Medulla oblongata (tissue), 1 donor: ENCODE measurements around the gene NTN4.
"Not testable (repeated sequence)": the region's sequence is repeated elsewhere in the genome, so short reads cannot be mapped to it uniquely, and the experiment has no call there.

Experiments
- DNase-seq: peaks from one replicate; pipeline ENCODE4 v3.0.0-alpha.2; 2015; ENCODE audit errors: extremely low spot score

The NTN4 gene

DNA sequence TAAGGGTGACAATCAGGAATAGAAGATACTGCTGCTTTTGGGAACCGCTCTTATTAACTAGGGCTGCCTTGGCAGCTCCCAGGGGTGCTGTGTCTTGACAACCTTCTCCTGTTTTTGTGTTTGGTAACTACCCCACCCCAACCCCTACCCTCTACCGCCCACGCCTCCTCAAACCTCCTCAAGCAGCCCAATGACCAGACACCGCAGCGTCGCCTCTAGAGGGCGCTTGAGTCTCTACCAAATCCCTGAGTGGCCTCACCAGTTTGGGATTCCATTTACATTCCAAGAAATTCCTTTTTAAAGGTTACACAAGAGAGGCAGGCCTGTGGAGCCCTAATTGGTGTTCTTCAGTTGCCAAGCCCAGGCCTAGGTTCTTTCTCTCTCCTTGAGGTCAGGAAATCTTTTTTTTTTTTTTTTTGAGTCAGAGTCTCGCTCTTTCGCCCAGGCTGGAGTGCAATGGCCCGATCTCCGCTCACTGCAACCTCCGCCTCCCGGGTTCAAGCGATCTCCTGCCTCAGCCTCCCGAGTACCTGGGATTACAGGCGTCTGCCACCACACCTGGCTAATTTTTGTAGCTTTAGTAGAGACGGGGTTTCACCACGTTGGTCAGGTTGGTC, 166.9 kb downstream of the NTN4 start:
- DNase-seq = peak; percentile 43

DNA sequence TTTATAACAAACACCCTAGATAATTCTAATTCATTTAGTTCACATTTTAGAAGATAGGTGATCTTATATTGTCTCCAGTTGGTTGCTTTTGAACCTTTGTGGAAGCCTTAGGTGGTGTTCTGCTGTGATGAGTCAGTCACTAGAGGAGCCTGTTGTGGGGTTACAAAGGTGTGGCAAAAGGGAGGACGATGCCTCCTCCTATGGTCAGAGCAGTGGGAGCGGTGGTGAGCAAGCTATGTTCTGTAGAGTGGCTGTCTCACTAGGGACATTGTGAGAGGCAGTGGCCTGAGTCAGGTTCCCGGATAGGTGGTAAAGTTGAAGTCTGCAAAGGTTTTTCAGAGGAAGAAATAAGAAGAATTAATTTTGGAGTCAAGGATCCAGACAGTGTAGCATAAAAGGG, 167.7 kb downstream of the NTN4 start:
- no peak for DNase-seq

DNA sequence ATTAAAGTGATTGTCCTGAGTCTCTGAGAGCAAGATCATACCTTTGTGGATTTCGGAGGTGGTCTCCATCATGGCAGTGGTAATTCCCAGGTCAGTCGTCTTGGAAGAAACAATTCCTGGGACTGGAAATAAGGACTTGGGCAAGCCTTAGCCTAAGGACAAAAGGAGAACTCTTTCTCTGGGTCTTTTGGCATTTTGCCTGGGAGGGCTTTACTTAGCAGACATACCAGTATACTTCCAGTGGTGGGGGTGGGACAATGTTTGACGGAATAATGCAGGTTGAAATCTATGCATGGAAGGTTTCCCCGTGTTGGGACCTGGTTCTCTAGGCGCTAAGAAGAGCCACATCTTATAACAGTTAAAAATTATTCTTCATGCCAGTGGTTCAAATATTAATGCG, 168.8 kb downstream of the NTN4 start:
- DNase-seq = no peak

DNA sequence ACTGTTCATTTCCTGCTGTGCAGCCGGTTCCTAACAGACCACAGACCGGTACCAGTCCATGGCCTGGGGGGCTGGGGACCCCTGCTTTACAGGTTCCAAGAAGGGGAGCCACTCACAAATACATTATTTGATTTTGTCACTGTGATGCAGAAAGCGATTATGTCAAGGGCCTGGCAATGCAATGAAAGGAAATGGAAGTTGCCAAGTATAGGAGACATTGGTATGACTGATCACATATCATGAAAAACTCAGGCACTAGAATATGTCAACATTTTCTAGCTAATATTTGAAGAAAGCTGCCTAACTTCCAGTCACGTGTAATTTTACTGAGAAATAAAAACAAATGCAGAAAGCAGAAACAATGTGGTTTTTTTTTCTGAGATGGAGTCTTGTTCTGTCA, 170.4 kb downstream of the NTN4 start:
- DNase-seq = no peak

DNA sequence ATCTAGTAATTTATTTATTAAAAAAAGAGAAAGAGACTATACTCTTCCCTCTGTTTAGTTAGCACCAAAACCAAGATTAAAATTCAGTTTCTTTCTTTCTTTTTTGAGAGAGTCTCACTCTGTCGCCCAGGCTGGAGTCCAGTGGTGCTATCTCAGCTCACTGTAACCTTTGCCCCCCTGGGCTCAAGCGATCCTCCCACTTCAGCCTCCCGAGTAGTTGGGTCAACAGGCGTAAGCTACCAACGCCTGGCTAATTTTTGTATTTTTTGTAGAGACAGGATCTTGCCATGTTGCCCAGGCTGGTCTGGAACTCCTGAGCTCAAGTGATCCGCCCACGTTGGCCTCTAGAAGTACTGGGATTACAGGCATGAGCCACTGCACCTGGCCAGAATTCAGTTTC, 174.1 kb downstream of the NTN4 start:
- DNase-seq = not testable (repeated sequence)

DNA sequence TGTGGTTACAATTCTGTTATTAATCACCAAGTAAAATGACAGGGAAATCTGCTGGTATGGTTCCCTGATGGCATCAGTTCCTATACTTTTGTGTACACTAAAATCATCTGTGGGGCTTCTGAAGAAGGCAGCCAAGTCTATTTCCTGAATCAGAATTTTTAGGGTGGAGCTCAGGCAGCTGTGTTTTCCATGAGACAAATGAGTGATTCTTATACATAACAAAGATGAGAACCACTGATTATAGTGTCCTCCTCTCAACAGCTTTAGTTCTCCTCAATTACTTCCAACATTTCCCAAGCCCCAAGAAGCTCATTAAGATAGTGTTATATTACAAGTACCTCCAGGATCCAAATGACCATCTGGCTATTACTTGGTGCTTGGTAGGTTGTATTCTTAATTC, 174.8 kb downstream of the NTN4 start:
- DNase-seq = no peak

DNA sequence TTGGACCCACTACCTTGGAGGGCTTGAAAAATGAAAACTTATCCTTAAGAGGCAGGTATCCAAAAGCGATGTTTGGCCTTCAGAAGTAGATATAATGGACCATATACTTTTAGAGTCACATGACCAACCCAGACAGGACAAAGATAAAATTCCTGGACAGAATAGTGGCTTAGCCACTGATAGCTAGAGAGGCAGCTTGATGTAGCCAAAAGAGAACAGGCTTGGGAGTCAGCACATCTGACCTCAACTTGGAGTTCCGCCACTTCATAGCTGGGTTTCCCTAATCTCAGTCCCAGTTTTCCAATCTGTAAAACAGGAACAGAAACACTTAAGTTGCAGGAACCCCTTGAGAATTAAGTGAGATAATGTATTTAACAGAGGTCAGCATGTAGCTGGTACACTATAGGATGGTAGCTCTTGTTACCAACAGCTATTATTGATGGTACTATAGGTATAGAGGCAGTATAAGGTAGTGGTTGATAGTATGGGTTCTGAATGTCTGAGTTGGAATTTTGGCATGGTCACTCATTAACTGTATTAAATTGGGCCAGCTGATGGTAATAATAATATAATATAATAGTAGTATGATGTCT, 176.1 kb downstream of the NTN4 start:
- DNase-seq = no peak

DNA sequence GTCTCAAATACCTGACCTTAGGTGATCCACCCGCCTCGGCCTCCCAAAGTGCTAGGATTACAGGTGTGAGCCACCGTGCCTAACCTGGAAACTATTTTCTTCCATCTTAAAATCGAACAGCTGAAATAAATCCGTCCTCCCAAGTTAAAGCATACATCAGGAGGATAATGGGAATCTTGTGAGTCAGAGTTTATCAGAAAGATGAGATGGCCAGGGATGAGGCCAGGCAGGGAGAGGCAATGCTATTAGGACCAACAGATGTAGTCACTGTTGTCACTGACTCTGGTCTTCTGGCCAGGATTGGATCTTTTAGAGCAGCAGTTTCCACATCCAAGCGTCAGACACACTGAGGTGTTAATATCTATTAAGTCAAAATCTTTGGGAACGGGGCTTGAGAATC, 177.5 kb downstream of the NTN4 start:
- no peak for DNase-seq

DNA sequence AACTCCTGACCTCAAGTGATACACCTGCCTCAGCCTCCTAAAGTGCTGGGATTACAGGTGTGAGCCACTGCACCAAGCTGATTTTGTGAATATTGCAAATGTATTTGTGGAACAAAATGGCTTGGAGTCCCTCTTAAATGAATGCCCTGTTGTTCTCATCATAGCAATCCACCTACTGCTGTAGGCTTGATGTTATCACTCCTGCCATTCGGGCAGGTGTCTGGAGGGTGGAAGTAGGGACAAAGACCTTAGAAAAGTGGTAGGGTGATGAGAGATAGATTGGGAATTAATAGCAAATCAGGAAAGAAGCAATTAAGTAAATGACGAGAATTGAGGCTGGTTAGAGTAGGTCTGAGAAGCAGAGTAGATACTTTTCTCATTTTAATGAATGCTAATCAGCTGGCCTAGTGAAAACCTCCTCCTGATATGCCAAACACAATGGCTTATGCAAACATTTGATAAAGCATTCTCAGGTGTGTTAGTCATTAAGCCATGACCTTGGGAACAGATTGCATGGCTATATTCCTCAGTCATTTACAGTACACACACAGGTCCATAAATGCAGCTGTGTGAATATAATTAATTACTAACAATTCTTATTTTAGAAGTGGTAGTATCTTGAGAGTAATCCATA, 178.8 kb downstream of the NTN4 start:
- no peak for DNase-seq

DNA sequence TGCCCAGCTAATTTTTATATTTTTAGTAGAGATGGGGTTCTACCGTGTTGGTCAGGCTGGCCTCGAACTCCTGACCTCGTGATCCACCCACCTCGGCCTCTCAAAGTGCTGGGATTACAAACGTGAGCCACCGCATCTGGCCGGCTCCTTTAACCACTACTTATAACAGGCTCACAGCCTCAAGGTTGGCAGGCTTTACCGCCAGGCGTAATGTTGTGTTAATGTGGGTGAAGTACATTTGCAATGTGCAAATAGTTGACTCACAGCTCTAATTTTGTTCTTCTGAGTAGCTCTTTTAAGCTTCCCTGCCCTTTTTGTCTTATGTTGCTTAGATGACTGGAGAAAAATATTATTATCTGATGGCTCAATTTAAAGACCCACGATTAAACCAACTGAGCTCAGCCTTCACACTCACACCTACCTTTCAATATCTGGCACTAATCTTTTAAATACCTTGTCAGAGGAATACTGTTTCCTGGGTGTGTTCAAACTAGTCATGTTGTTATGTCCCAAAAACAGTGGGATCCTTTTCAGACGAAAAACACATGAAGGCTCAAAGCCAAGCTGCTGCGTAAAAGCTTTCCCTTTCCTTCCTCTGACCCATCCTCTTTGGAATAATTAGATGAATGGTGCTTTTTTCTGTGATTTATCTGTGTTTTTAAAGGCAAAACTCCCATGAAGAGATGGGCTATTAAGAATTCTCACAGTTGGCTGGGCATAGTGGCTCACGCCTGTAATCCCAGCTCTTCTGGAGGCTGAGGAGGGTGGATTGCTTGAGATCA, 182.1 kb downstream of the NTN4 start:
- DNase-seq = peak; percentile 19
